H1 (cell line): ENCODE measurements around the gene GABRR2. TPM values are rescaled to one million over a fixed set of nuclear protein-coding genes. Genes with fewer than 3 reads are reported as not detected.

Experiments
- CBX5 ChIP-seq: fragments of 300-800, 300-1000 bp; sonication (generic); IDR thresholded peaks from 2 replicates; pipeline ENCODE4 v1.7.1; 2016; ENCODE audit warnings: antibody characterized with exemption, low read length, low read depth
- CTCF ChIP-seq, 3 experiments: IDR thresholded peaks; 1 replicate in 2 of 3; 2 replicates in 1 of 3; pipeline versions ENCODE4 v1.5.1 to v1.6.1; 2011; ENCODE audit warnings: low read length in 3 of 3, mild to moderate bottlenecking in 3 of 3, inconsistent platforms in 2 of 3, low read depth in 1 of 3, moderate library complexity in 1 of 3; ENCODE audit not compliant: insufficient read depth in 1 of 3; ENCODE audit errors: control extremely low read depth in 1 of 3
- polyA plus RNA-seq, 7 experiments: library from polyadenylated mRNA; depleted of rRNA in 3 of 7; stranded (reverse) in 5 of 7; unstranded in 2 of 7; fragments of >200 nt in 5 of 7; fragments of 200-250 nt in 2 of 7; gene quantifications; 1 replicate in 5 of 7; 2 replicates in 1 of 7; 4 replicates in 1 of 7; pipeline versions ENCODE4 v1.2.1 to v1.2.3, GENCODE V29; 2011 to 2013; ENCODE audit warnings: missing spikeins in 2 of 7, mixed read lengths in 2 of 7
- total RNA-seq: library from RNA; stranded (reverse); fragmentation: NEBNext Ultra II Directional; extraction: Animal tissue kit (Norgen Biotek cat#: 25700); gene quantifications from 2 replicates; pipeline ENCODE4 v1.2.1, GENCODE V29; 2021

GABRR2 gene
- total and polyA plus RNA-seq, 2 of the 8 experiments (the other 6 are each of a cell fraction or from before 2014, with no cell fraction given): not detected

GRCh38 chr6:89355511-89356194 lies 40.6 kb upstream of the GABRR2 start (continued):
- TF ChIP-seq CTCF (IDR thresholded peaks at IDR 0.05; ENCODE audit: control extremely low read depth in 1 of 3, insufficient read depth in 1 of 3, low read depth in 1 of 3, low read length in 3 of 3): no peak
- TF ChIP-seq CBX5: no peak
- TF ChIP-seq, all 59 proteins: peak for 0
